Colon (tissue), 2 donors: ENCODE data around the gene USP49.
"Not testable (repeated sequence)": the region's sequence is repeated elsewhere in the genome, so short reads cannot be mapped to it uniquely, and the experiment has no call there.

Experiments
- FAIRE-seq: peaks from 2 replicates; lab custom pipeline; 2012; peaks lifted over from hg19 to GRCh38; lab: Jason Lieb, UNC
- donor health status: control.
- donor health status: control.

USP49 gene

GRCh38 chr6:41779336-41779735, 115.8 kb downstream of the USP49 start:
- FAIRE-seq = no peak

- FAIRE-seq = no peak
Measured at GRCh38 chr6:41778895-41779294, 116.3 kb downstream of the USP49 start.

GRCh38 chr6:41777551-41778285, 117.5 kb downstream of the USP49 start:
- FAIRE-seq = no peak

- no peak for FAIRE-seq
Measured at GRCh38 chr6:41775293-41775882, 119.8 kb downstream of the USP49 start.

- FAIRE-seq = no peak
Measured at GRCh38 chr6:41774841-41775240, 120.3 kb downstream of the USP49 start.

- FAIRE-seq = no peak
Measured at GRCh38 chr6:41771058-41771983, 123.9 kb downstream of the USP49 start.

- FAIRE-seq = no peak
Measured at GRCh38 chr6:41770381-41771057, 124.7 kb downstream of the USP49 start.

GRCh38 chr6:41769376-41769775, 125.8 kb downstream of the USP49 start:
- FAIRE-seq = no peak

GRCh38 chr6:41768545-41769308, 126.4 kb downstream of the USP49 start:
- no peak for FAIRE-seq

- no peak for FAIRE-seq
Measured at GRCh38 chr6:41767112-41767833, 127.9 kb downstream of the USP49 start.

- FAIRE-seq = not testable (repeated sequence)
Measured at GRCh38 chr6:41766043-41766664, 129.0 kb downstream of the USP49 start.

GRCh38 chr6:41763470-41763869, 131.7 kb downstream of the USP49 start:
- FAIRE-seq = no peak

- FAIRE-seq = no peak
Measured at GRCh38 chr6:41759905-41760579, 135.1 kb downstream of the USP49 start.

- no peak for FAIRE-seq
Measured at GRCh38 chr6:41759106-41759904, 135.9 kb downstream of the USP49 start.

GRCh38 chr6:41758641-41759035, 136.5 kb downstream of the USP49 start:
- FAIRE-seq = no peak

- FAIRE-seq = no peak
Measured at GRCh38 chr6:41757931-41758640, 137.1 kb downstream of the USP49 start.

- no peak for FAIRE-seq
Measured at GRCh38 chr6:41757271-41757670, 137.9 kb downstream of the USP49 start.

GRCh38 chr6:41756354-41756753, 138.8 kb downstream of the USP49 start:
- no peak for FAIRE-seq
